Astrocyte of the cerebellum (primary cell): ENCODE measurements around the gene TIAM2.
"Not testable (repeated sequence)": the region's sequence is repeated elsewhere in the genome, so short reads cannot be mapped to it uniquely, and the experiment has no call there.

Experiments used
- DNase-seq: peaks from one replicate; pipeline ENCODE4 v3.0.0-alpha.2; 2011; ENCODE audit warnings: low read depth
- H3K4me3 ChIP-seq: 2 replicates; pipeline ENCODE4 v1.5.1; 2011; ENCODE audit warnings: mild to moderate bottlenecking, low read depth, low read length, moderate library complexity
- in situ Hi-C: cut with HindIII; loops from 2 replicates; pipeline ENCODE4 v1.10.0; 2017; ENCODE audit warnings: low sequenced_read_pairs
- TF ChIP-seq, protein P1 (sequence below): IDR thresholded peaks from 2 replicates; pipeline ENCODE4 v1.5.1; 2012; ENCODE audit warnings: low read length, low read depth, moderate library complexity, mild to moderate bottlenecking; ENCODE audit errors: missing control alignments

The TIAM2 gene

DNA sequence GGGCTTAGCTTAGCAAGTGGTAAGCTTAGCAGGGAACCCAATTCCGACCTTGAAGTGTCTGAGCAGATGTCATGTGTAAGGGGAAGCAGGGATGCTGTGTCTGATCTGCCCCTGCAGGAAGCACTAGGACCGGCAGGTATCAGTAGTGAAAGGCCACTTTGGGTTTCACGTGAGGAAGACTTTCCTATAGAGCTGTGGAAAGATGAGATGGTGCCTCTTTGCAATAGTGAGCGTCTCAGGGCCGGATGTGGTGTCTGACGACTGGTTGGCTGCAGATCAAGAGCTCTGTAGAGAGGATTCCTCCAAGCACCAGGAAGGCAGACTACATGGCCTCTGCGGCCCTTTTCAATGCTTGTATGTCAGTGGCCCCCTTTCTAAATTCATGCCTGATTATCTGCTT lies 98.3 kb downstream of the TIAM2 start:
- in situ Hi-C loops = no loop called here

DNA sequence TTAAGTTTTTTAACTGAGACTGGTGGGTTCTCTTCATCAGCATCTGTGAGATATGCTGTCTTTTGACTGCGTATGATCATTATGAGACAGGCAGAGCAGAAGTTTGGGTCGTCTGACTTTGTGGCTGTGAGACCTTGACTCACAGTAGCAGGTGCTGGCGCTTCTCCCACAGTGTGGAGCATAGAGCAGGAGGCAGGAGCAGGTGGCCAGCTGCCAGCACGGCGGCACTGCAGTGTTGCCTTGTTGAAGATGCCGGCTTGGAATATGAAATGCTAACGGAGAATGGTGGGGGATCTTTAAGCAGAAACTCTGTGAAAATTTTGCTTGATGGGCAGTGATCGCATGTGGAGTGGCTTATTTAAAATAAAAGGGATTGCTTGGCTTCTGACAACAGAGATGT lies 105.0 kb downstream of the TIAM2 start:
- TF ChIP-seq, protein P1, sequence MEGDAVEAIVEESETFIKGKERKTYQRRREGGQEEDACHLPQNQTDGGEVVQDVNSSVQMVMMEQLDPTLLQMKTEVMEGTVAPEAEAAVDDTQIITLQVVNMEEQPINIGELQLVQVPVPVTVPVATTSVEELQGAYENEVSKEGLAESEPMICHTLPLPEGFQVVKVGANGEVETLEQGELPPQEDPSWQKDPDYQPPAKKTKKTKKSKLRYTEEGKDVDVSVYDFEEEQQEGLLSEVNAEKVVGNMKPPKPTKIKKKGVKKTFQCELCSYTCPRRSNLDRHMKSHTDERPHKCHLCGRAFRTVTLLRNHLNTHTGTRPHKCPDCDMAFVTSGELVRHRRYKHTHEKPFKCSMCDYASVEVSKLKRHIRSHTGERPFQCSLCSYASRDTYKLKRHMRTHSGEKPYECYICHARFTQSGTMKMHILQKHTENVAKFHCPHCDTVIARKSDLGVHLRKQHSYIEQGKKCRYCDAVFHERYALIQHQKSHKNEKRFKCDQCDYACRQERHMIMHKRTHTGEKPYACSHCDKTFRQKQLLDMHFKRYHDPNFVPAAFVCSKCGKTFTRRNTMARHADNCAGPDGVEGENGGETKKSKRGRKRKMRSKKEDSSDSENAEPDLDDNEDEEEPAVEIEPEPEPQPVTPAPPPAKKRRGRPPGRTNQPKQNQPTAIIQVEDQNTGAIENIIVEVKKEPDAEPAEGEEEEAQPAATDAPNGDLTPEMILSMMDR = no peak
- no peak overlapping the region for H3K4me3 ChIP-seq
- peak; percentile 62 for DNase-seq
- in situ Hi-C loops = no loop called here

More for the DNA sequence above, 98.3 kb downstream of the TIAM2 start:
- TF ChIP-seq, protein P1 = no peak
- H3K4me3 ChIP-seq = no peak overlapping the region
- no peak for DNase-seq

DNA sequence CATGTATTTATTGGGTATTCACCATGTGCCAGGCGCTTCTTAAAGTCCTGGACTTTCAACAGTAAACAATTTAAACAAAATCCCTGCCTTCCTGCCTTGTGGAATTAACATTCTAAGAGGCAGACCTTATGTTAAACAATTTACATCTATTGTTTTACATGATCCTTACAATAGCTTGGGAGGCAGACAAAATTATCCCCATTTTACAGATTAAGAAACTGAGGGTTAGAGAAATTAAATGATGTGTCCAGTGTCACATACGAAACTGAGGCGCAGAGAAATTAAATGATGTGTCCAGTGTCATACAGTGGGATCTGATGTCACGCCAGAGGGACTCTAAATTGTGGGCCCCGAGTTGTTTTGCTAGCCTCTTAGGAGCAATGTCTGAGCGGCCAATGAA lies 105.5 kb downstream of the TIAM2 start:
- TF ChIP-seq, protein P1 = no peak
- in situ Hi-C loops = no loop called here
- DNase-seq = no peak
- H3K4me3 ChIP-seq = no peak overlapping the region

DNA sequence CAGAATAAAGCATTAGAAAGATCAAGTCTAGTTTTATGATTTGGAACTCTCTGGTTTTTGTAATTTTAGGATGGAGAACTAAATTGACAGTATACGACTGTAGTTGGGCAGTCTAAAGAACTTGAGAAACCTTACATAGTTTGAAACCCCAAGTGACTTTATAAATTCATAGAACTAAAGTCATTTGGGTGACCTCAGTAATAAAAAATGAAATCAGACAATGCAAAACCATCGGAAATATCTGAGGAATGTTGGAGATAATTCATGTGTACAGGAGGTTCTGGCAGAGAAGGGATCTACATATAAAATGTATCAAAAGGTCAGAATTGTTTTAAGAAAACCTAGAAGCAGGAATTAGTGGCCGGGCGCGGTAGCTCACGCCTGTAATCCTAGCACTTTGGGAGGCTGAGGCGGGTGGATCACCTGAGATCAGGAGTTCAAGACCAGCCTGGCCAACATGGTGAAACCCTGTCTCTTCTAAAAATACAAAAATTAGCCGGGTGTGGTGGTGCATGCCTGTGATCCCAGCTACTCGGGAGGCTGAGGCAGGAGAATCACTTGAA lies 108.0 kb downstream of the TIAM2 start:
- DNase-seq = peak; percentile 78
- in situ Hi-C loops, H3K4me3 ChIP-seq: not testable (repeated sequence)

DNA sequence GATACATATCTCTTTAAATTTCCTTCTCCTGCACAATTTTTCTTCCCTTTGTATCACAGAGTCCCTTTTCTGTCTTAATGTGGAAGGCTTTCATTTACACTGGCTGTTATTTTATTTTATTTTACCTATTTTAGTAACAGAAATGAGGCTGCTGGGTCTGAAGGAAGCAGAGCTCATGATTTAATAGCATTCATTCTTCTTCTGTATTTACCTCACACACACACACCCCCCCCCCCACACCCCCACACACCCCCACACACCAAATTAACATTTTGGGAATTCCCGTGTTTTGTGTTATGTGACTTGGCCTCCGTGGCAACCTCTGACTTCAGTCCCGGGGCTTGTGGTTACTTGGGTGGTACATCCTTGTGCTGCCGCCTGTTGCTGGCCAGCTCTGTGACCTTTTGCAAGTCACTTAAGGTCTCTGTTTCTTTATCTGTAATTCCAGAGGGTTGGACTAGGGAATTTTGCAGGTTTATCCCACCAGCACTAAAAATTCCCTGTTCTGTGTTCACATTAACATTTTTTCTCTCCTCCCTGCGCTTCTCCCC lies 108.8 kb downstream of the TIAM2 start:
- TF ChIP-seq, protein P1 = no peak
- in situ Hi-C loops = no loop called here
- no peak for DNase-seq
- no peak overlapping the region for H3K4me3 ChIP-seq

DNA sequence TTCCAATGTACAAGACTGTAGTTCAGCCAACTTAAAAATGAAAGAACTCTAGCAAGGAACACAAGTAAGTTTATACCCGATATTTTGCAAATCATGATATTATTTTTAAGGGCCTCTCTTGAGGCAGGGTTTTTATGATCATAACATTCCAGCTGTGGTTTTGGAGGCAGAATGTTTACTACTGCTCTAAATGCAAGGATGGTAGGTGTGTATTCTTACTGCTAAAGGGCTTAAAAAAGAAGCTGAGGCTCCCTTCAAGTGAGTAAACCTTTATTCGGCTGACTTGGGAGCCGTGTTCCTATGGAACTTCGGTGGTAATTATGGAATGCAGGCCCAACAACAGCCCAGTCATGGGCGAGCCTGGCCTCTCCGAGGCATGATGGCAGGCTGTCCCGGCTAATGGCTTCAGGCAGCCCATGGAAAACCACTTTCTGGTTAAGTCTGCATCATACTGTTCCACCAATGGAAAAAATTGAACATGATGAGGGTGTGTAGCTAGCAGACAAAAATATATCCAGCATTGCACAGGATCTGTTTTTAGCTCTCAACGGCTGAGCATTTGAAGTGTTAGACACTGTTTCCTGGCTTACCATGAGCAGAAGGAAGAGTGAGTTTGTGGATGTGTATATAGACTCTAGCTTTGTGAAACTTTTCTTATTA lies 111.5 kb downstream of the TIAM2 start:
- no peak for DNase-seq
- TF ChIP-seq, protein P1 = no peak
- in situ Hi-C loops = no loop called here
- H3K4me3 ChIP-seq = no peak overlapping the region

DNA sequence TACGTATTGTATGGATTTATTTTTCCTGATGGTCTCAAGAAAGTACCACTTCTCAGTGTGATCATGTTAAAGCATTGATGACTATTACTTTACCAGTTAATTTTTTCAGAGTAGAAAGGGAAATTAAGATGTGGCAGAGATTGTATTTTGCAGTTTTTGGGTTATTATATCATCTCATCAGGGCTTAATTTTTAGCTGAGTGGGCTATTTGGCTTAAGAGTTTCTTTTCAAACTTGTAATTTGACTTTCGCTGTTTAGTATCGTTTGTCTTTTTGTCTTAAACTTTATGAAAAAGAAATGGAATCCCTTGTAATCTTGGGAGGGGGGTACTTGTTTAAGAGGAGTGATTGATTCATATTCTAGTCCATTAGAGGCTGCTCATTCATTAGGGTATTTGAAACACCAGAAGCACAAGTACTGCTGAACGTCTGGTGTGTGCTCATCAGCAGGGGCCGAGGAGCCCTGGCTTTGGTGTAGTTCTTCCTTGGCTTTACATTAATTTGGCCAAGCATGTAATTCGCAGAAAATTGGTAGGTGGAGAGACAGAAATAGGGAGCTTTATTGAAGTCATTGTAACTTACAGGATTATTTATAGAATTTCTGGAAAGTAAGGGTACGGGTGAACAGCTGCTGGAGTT lies 112.4 kb downstream of the TIAM2 start:
- in situ Hi-C loops = no loop called here
- H3K4me3 ChIP-seq = no peak overlapping the region
- no peak for DNase-seq
- TF ChIP-seq, protein P1 = no peak
